HG03354 (cell line): ENCODE data around the gene DYRK2.

Source experiments
- ATAC-seq: cut with Tn5 transposase; IDR thresholded peaks from one replicate; pipeline ENCODE4 v1.9.1; 2021; ENCODE audit warnings: mild to moderate bottlenecking; ENCODE audit not compliant: unreplicated experiment, poor library complexity, severe bottlenecking

The DYRK2 gene

DNA sequence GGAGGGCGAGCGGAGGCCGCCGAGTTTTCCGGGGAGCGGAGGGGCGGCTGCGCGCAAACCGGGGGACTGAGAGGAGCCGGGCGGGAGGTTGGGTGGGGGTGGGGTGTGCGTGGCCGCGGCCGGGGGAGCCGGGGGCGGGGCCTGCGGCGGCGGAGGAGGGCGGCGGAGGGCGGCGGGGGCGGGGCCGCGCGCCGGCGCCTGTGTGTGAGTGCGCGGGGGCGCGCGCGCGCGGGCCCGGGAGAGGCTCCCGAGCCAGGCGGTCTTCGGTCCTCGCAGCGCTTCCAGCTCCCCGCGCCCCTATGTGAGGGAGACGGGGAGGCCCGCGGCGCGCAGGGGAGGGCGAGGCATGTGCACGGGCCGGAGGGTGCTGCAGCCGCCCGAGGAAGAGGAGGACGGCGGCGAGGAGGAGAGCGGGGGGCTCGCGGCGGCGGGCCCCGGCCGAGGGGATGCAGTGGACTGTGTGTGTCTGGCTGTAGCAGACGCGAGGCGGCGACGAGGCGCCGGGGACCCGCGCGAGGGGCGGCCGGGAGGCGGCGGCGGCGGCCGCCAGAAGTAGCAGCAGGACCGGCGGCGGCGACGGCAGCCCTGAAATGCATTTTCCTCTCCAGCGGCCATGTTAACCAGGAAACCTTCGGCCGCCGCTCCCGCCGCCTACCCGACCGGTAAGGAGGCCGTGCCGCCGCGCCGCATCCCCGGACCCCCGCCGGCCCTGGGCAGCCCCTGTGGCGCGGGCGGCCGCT is at the start of gene DYRK2:
DYRK2 (plus strand) TSS at position 225 of the 740 bp plus-strand sequence; CDS start at position 614, 389 bp downstream.
- peak; percentile 54 for ATAC-seq

DNA sequence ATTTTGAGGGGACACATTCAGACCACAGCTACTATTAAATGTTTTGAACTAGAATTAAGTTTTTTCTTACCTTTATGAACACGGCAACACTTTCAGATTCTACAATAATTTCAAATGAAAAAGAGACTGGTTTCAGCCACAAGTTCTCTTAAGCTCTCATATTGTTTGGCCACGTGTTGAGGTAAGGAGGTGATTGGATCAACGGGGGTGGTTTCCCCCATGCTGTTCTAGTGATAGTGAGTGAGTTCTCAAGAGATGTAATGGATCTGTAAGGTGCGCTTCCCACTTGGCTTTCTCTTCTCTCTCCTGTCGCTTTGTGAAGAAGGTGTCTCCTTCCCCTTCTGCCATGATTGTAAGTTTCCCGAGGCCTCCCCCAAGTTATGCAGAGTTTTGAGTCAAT is 48.9 kb upstream of the DYRK2 start:
- ATAC-seq: no peak

DNA sequence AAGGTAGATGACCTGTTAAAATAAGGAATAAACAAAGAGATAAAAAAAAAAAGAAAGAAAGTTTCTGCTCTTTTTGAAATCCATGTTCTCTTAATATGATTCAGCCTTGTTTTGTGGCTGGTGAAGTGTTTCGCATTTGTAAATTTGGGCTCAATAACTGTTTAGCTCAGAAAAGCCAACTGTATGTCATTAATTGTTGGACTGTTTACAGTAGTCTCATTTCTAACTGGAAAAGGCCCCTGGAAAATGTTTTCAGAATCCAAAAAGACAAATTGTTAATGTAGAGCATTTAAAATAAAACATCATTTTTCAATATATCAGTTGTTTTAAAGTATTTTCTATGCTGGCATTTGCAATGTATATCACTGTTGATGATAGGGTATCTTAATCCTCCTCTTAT is 47.4 kb upstream of the DYRK2 start:
- no peak for ATAC-seq

DNA sequence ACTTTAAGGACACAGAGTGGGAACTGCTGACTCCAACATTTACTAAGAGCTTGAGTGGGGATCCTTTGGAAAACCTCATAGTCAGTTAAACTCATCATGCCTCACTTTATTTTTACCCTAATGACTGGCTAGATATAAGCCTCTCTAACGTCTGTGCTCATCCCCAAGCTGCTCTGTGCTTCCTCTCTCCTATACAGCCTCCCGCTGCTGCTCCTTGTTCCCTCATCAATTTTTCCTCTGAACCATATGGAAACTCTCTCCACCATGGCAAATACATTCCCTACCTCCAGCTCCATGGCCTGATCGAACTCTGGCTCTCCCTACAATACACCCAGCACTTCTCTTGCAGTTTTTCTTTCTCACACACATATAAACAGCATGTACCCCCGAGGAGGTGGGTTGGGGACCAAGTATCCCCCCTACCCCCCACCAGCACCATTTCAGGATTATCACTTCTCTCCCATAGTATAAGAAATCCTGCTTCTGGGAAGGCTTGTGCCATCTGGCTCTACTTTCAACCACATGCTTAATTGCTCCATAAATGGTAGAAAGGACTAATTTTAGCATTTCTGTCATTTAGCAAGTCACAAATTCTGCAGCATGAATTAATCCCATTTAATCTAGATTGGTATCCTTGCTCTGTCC is 39.2 kb upstream of the DYRK2 start:
- ATAC-seq: no peak

DNA sequence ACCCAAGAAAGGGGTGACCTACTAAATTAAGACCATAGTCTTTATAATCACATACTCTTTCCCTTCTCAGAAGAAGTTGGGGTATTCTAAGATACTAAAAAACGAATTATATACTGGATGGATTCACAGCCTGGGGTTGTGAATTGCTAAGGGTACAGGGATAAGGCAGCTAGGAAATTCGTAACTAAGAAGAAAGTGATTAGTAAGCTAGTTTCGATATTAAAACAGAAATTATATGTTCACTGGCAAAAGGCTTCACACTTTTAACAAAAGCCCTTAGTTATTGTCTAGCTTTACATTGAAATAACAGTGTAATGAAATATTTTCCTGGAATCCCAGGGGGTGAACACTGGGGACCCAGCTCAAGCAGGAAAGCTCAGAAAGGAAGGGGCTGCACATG is 35.5 kb upstream of the DYRK2 start:
- ATAC-seq: no peak

DNA sequence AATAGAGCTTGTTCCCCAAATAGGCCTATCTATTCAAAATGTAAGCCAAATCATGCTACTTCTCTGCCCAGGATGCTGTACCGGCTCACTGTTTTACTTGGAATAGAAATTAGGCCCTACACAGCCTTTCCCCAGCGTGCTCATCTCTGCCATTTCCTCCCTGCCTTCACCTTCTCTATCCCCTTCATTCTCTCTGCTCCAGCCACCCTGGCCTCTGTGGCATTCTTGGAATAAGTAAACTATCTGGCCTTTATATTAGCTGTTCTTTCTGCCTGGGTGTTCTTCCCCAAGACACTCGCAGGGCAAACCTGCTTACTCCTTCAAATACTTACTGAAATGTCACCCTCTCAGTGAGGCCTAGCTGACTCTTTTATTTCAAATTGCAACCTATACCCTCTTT is 30.9 kb upstream of the DYRK2 start:
- no peak for ATAC-seq

DNA sequence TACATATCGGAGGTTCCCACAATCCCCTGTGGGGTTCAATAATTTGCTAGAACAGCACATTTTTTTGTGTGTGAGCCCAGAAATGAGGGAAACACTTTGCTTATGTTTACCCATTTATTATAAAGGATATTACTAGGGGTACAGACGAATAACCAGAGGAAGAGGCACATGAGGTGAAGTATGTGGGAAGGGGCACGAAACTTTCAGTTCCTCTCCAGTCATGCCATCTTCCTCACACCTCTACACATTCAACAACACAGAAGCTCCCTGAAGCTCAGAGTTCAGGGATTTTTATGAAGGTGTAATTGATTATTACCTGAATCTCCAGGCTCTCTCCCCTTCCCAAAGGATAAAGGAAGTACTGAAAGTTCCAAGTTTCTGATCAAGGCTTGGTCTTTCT is 30.2 kb upstream of the DYRK2 start:
- ATAC-seq: no peak

DNA sequence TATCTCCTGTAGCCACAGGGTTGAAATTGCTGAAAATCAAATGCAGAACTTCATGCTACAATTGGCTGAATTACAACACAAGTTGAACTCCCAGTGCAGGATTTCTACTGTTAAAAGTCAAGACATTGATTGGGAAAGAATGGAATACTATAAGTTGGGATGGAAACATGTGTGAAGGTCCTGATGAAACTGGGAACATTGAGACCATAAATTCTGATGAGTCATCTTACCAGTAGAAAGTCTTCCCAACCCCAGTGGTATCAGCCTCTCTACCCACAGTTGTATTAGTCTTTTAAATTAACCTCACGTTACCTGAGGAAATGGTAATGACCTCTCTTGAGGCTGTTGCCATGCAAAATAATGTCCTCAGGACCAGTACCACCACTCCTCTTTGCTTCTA is 27.4 kb upstream of the DYRK2 start:
- ATAC-seq: no peak

DNA sequence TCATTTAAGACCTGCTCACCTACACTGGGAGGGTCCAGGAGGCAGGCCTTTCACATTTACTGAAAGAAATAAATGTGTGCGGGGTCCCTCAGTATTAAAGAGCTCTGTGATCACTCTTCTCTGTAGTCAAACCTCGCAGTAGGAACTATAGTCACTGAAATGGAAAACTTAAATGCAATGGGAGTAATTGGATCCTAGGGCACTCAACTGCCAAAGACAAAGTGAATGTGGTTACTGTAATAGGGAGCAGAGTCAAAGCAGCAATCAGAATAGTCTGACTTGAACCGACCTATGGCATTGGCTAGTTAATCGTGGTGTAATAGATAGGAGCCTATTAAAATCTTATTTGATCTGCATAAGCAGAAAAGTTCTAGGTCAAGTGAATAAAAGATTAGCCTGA is 26.6 kb upstream of the DYRK2 start:
- ATAC-seq: no peak

DNA sequence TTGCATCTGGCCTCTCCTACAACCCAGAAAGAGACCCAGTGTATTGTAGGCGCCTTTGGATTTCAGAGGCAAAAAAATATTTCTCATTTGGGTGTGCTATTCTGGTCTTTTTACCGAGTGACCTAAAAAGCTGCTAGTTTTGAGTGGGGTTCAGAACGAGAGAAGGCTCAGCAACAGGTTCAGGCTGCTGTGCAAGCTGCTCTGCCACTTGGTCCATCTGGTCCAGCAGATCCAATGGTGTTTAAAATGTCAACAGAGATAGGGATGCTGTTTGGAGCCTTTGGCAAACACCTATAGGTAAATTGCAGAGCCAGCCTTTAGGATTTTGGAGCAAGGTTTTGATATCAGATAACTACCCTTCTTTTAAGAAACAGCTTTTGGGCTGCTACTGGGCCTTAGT is 25.3 kb upstream of the DYRK2 start:
- no peak for ATAC-seq

DNA sequence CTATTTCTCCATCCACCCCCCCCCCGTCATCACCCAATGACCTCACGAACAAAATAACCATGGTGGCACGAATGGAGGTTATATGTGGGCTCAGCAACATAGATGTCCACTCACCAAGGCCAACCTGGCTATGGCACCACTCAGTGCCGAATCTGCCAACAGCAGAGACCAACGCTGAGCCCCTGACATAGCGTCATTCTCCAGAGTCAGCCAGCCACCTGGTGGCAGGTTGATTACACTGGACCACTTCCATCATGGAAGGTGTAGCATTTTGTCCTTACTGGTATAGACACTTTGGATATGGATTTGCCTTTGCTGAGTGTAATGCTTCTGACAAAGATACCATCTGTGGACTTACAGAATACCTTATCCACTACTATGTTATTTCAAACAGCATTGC is 24.2 kb upstream of the DYRK2 start:
- no peak for ATAC-seq

DNA sequence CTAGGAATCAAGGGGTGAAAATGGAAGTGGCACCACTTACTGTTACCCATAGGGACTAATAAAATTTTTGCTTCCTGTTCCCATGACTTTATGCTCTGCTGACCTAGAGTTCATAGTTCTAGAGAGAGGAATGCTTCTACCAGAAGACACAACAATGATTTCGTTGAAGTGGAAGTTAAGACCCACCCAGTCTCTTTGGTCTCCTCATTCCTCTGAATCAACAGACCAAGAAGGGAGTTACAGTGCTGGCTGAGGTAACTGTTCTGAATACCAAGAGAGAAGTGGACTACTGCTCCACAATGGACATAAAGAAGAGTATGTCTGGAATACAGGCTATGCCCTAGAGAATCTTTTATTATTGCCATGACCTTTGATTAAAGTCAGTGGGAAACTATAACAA is 23.5 kb upstream of the DYRK2 start:
- no peak for ATAC-seq

DNA sequence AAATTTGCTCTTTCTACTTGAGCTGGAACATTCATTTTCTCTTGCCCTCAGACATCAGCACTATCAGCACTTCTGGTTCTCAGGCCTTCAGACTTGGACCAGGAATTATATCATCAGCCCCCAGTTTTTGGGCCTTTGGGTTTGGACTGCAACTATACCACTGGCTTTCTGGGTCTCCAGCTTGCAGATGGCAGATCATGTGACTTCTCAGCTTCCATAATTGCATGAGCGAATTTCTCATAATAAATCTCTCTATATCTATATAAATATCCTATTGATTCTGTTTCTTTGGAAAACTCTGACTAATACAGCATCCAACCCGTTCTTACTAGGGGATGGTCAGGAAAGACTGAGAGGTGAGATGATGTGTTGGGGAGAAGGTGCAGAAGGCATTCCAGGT is 22.4 kb upstream of the DYRK2 start:
- ATAC-seq: no peak

DNA sequence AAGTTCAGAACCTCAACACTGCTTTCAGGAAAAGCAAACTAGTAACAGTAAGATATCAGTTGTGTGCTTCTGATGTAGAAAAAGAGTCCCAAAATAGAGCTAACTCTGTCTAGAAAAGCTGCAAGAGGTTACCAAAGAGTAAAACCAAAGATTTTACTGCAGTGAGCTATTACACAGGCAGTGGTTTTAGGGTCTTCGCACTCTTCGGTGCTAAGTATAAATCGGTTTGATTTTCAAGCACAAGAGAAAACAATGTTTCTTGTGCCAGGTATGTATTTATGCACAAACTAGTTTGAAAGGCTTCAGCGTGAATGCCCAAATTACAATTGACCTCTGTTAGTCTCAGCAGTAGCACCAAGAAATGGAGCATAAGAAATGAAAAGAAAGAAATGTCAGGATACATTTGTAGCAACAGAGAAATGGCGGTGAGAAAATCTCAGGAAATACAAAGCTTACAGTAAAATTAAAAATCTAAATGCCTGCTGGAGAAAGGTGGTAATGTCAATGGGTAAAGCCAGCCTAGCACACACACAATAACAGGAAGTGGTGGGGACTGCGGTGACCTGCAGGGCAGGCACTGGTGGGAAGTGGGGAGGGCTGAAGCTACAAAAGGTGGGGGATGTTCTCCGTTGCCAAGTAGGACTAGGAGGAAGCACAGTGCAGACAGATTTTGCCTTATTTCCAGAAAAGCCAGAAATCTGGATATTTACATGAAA is 18.0 kb upstream of the DYRK2 start:
- ATAC-seq: peak; percentile 99

DNA sequence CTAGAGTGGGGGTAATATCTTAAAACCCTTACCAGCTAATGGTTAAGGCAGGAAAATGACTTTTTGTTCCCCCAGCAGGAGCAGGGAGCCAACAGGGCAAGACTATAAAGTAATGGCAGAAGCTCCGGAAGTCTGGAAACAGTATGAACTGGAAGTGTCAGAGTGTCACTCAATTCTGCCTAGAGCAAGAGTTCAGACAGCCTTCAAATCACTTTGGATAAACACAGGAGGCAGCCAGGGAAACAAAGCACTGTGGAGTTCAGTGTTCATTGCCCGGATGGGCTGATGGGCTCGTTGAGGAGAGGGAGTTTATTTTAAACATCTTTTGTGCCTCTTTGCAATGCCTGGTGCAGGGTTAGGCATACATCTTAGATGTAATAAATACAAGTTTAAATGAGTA is 16.5 kb upstream of the DYRK2 start:
- ATAC-seq: no peak

DNA sequence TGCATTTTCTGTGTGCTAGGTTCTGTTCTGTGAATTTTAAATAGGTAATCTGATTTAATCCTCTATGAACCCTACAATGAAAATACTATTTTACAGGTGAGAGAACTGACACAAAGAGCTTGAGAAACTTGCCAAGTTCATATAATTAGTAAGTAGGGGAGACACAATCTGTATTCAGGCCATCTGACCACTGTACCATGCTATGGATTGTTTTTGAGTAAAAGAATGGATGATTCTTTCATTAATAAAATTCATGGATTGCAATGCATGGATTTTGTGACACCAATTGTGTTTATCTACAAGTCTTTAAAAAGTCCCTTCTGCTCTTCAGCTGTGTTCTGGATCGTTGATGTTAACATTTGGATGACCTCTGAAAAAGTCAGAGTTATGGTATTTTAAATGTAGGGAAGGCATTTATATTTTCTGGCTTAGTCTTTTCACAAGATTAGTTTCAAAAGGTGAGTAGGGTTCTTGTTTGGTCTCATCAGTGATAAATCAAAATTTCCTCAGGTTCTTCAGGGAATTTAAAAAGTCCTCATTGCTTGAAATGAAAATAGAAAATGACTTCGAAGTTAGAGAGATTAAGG is 15.4 kb upstream of the DYRK2 start:
- no peak for ATAC-seq

DNA sequence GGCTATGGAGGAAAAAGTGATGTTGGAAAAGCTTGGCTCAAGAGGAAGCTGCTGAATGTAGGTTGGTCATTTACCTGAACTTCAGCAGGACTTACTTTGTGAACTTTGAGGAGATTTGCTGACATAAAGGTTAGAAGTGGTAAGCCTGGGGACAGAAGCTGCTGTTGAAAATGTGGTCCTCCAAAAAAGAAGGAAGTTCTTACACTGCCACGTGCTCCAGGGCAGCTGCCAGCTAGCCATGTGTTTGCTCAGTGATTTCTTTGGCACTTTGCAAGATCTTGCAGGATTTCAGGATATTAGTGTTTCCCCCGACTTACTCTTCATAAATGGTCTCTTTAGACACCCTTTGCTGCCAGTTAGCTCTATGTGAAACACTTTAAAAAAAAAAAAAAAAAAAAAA is 14.8 kb upstream of the DYRK2 start:
- ATAC-seq: no peak

DNA sequence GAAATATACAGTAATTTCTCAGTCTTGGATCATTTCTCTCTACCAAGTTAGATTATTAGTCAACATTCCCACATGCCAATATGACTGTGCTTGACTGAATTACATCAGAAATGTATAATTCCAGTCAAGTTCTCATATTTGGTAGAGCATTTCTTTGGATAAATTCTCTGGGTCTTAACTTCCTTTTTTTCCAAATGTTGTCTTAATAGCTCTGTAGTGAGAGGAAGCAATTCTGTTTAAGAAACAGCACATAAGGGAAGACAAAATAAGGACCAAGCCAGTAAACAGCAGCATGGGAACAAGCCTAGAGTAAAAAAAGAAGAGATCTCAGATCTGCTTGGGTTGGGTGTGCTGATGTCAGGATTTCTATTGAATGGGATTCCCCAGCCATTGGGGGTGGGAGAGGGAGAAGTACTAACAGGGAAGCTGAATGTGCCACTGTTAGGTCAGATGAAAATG is 14.2 kb upstream of the DYRK2 start:
- no peak for ATAC-seq

DNA sequence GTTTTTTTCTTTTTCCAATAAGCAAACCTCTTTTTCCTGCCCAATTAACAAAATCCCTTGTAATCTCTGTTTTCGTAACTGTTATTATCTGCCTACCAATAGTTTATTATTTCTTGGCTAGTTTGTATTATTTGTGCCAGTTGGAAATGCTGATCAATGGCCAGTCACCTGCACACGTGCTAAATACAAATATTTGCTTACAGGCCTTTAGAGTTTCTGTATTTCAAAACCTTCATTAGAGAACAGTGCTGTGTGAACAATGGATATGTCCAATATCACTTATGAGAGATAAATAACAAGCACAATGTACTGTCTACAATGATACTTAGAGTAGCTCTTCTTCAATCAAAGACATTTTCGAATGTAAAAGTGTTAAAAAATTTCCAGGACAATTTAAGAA is 10.8 kb upstream of the DYRK2 start:
- no peak for ATAC-seq

DNA sequence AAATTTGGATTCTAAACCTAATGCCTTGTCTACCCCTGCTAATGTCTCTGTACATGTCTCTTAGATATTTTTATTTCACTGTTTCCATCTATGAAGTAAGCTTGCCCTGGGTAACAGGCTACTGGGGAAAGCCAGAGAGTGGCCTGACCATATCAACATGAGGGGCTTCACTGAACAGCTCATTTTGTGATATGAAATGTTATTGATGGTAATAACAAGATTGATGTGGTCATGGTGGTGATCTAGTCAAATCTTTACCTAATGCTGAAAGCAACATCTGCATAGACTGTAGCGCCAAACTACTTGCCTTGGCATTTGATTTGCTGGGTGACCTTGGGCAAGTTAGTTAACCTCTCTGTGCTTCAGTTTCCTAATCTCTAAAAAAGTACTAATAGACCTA is 9.9 kb upstream of the DYRK2 start:
- no peak for ATAC-seq

DNA sequence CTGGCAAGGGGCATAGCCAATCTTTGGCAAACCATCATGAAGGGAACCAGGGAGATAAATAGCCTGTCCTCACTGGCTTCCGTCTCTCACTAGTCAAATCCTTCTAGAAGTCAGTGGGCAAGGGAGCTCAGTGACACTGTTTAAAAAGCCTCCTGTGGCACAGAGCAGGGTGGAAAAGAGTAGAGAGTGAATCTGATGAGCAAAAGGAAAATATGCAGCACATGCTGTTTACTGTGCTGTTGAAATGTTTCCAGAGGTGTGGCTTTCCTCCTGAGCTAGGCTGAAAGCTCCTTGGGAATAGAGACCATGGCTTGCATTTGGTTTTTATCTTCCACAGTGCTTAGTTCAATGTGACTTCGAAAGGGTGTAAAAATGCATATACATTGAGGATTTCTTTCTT is 7.7 kb upstream of the DYRK2 start:
- no peak for ATAC-seq
